AG04449 (cell line): ENCODE measurements around the gene JAKMIP1.

ENCODE experiments used
- CTCF ChIA-PET: fragments of 350-600 bp; formaldehyde crosslinking; extraction: SDS; loops from one replicate; lab custom pipeline; 2021; ENCODE audit warnings: antibody characterized with exemption; lab: Yijun Ruan, JAX
- POLR2A ChIA-PET: fragments of 400-600, 350-600 bp; formaldehyde crosslinking; extraction: SDS; loops from one replicate; lab custom pipeline; 2020; ENCODE audit warnings: antibody characterized with exemption, inconsistent platforms; lab: Yijun Ruan, JAX
- DNase-seq: peaks from one replicate; pipeline ENCODE4 v3.0.0-alpha.2; 2010; ENCODE audit warnings: low read depth, low spot score
- H3K4me3 ChIP-seq: 2 replicates; pipeline ENCODE4 v1.5.1; 2011; ENCODE audit warnings: low read depth, mild to moderate bottlenecking, control low read depth, low read length
- CTCF ChIP-seq: IDR thresholded peaks from one replicate; pipeline ENCODE4 v1.5.1; 2011; ENCODE audit warnings: mild to moderate bottlenecking, moderate library complexity, low read length, control low read depth, inconsistent platforms; ENCODE audit not compliant: insufficient read depth; ENCODE audit errors: missing control alignments

JAKMIP1 gene

DNA sequence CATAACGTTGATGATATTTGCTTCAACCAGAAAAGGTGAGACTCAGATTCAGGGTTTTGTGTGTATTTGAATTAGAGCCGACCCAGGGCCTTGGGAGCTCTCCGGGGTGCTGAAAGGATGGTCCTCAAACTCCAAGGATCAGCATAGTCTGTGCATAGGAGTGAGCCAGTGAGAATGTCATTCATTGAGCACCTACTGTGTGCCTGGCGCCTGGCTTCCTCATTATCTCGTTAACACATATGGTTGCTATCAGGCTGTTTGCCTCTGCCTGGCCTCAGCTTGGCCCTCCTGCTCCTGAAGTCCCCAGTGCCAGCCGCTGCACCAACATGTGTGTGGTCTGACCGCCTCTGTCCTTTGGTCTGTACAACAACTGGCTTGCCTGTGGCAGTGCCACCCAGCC lies 25.1 kb upstream of the JAKMIP1 start:
- CTCF ChIA-PET, result interaction anchor here (1.1 to 1.6 kb wide), 2 partner anchors 26 to 106 kb away, joined by 4 to 5 read pairs; no protein-coding TSS in a partner anchor
- DNase-seq, result no peak
- no peak overlapping the region for H3K4me3 ChIP-seq
- TF ChIP-seq CTCF, result no peak
- POLR2A ChIA-PET, result no interaction called here

DNA sequence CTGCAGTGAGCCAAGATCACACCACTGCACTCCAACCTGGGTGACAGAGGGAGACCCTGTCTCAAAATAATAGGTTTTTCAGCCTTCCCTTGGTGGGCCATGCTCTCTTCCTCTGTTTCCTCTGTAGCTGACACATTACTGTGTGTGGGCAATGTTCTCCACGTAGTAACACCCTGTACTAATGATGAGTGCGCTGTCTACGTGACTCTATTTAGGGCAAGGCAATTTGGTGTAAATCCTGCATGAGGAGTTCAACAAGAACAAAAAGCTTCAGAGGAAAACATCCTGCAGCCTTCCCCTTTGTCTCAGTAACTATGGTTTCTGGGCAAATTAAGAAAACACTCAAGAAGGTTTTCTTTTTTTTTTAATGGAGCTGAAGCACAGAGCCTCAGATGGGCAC lies 24.4 kb upstream of the JAKMIP1 start:
- POLR2A ChIA-PET, result no interaction called here
- CTCF ChIA-PET, result interaction anchor here (1.1 kb wide), 1 partner anchor 26 kb away, joined by 4 read pairs; no protein-coding TSS in a partner anchor
- H3K4me3 ChIP-seq, result no peak overlapping the region
- no peak for DNase-seq
- no peak for TF ChIP-seq CTCF

DNA sequence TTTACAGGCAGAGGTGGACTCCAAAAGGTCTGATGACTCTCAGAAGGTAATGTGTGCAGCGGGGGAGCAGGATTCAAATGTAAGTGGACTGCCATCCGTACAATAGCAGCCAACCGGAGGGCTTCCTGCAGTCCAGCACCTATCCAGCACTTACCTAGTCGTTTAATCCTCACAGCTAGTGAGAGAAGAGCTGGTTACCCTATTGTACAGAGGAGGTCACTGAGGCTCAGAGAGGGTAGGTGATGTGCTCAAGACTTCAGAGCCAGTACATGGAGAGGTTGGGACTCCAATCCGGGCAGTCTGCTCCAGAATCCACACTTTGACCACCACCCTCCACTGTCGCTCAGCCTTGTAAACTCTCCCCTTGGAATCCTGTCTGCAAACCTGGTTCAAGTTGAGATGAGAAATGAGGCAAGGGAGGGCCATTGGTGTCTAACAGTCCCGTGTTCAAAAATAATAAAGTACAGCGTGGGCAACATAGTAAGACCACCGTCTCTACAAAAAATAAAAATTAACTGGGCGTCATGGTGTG lies 22.5 kb upstream of the JAKMIP1 start:
- DNase-seq, result no peak
- ChIA-PET POLR2A (no interaction called here), CTCF (no interaction called here)
- no peak overlapping the region for H3K4me3 ChIP-seq
- TF ChIP-seq CTCF, result no peak

- POLR2A ChIA-PET, result no interaction called here
- TF ChIP-seq CTCF, result no peak
- CTCF ChIA-PET, result interaction anchor here (1.9 kb wide), 1 partner anchor 105 kb away, joined by 4 read pairs; no protein-coding TSS in a partner anchor
- no peak for DNase-seq
- H3K4me3 ChIP-seq, result no peak overlapping the region
Observed at GRCh38 chr4:6221851-6222760, 21.8 kb upstream of the JAKMIP1 start.

- no peak for DNase-seq
- CTCF ChIA-PET, result interaction anchor here (1.4 to 1.9 kb wide), 2 partner anchors 28 to 106 kb away, joined by 4 to 5 read pairs; no protein-coding TSS in a partner anchor
- no peak for TF ChIP-seq CTCF
- no peak overlapping the region for H3K4me3 ChIP-seq
- POLR2A ChIA-PET, result no interaction called here
Observed at GRCh38 chr4:6221301-6221850, 21.0 kb upstream of the JAKMIP1 start.
